Cardiac muscle cell (in vitro differentiated cells and primary cell): ENCODE data around the gene RBM15B. TPM values are rescaled to one million over a fixed set of nuclear protein-coding genes. Genes with fewer than 3 reads are reported as not detected.
A peak's percentile ranks its signal among the peaks of the same experiment; 100 is the strongest.
"Not testable (repeated sequence)": the region's sequence is repeated elsewhere in the genome, so short reads cannot be mapped to it uniquely, and the experiment has no call there.

Source experiments
- DNase-seq, 2 donors: peaks; one replicate each; pipeline versions ENCODE4 v3.0.0 to v3.0.0-alpha.2; 2010 to 2017; ENCODE audit warnings: low read depth in 1 of 2, low spot score in 1 of 2
- H3K27ac ChIP-seq: fragments of 200-600 bp; sonication (generic); 2 replicates; pipeline ENCODE4 v1.5.1; 2016
- H3K27me3 ChIP-seq: fragments of 200-600 bp; sonication (generic); 2 replicates; pipeline ENCODE4 v1.6.0; 2016; ENCODE audit warnings: control low read depth
- H3K36me3 ChIP-seq: fragments of 200-600 bp; sonication (generic); 2 replicates; pipeline ENCODE4 v1.5.1; 2016; ENCODE audit warnings: control low read depth
- H3K4me1 ChIP-seq: fragments of 200-600 bp; sonication (generic); 2 replicates; pipeline ENCODE4 v1.8.1; 2017; ENCODE audit warnings: low read depth, mild to moderate bottlenecking, mixed run types
- H3K4me3 ChIP-seq: fragments of 200-600 bp; sonication (generic); 2 replicates; pipeline ENCODE4 v1.5.1; 2016; ENCODE audit warnings: mild to moderate bottlenecking
- H3K9me3 ChIP-seq: fragments of 200-600 bp; sonication (generic); 2 replicates; pipeline ENCODE4 v1.5.1; 2017; ENCODE audit warnings: low read depth, mild to moderate bottlenecking, control low read depth
- polyA plus RNA-seq: library from polyadenylated mRNA; unstranded; fragments of >200 nt; fragmentation: Nextera tagmentation; extraction: Ambion mirVana; gene quantifications from 2 replicates; pipeline ENCODE4 v1.2.1, GENCODE V29; 2016
- total RNA-seq: library from RNA; depleted of rRNA; stranded (reverse); fragments of >200 nt; gene quantifications from 2 replicates; pipeline ENCODE4 v1.2.3, GENCODE V29; 2016
- TF ChIP-seq, protein P1 (sequence below): IDR thresholded peaks from 2 replicates; pipeline ENCODE4 v1.5.1; 2012; ENCODE audit warnings: low read depth, mild to moderate bottlenecking, low read length

The RBM15B gene
- total and polyA plus RNA-seq, 2 experiments from 2014 or later: 37.9 to 55.8 TPM

- Histone ChIP-seq H3K27ac (no peak overlapping the region), H3K4me1 (no peaks in the 10 kb centered on the region), H3K27me3 (no peaks in the 10 kb centered on the region), H3K4me3 (no peak overlapping the region), H3K9me3 (no peaks in the 10 kb centered on the region), H3K36me3 (no peaks in the 10 kb centered on the region)
- DNase-seq: no peak
- TF ChIP-seq, protein P1, sequence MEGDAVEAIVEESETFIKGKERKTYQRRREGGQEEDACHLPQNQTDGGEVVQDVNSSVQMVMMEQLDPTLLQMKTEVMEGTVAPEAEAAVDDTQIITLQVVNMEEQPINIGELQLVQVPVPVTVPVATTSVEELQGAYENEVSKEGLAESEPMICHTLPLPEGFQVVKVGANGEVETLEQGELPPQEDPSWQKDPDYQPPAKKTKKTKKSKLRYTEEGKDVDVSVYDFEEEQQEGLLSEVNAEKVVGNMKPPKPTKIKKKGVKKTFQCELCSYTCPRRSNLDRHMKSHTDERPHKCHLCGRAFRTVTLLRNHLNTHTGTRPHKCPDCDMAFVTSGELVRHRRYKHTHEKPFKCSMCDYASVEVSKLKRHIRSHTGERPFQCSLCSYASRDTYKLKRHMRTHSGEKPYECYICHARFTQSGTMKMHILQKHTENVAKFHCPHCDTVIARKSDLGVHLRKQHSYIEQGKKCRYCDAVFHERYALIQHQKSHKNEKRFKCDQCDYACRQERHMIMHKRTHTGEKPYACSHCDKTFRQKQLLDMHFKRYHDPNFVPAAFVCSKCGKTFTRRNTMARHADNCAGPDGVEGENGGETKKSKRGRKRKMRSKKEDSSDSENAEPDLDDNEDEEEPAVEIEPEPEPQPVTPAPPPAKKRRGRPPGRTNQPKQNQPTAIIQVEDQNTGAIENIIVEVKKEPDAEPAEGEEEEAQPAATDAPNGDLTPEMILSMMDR: no peak
These were observed 30.3 kb upstream of the RBM15B start for GRCh38 chr3:51360806-51361205.

DNA sequence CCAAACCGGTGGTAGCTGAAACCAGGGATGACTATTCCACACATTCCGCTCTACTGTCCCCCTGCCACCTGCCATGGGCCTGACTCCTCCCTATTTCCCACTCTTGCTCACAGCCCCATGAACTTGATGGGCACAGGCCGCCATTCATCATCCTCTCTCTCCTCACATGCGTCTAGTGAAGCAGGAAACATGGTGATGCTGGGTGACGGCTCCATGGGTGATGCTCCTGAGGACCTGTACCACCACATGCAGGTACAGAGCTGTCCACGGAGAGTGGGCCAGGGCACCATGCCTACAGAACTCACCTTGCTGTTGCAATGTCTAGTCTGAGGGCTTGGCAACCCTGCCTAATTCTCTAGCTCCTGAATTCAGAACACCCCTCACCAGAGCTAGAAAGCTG is 29.3 kb upstream of the RBM15B start:
- Histone ChIP-seq H3K27ac (no peak overlapping the region), H3K9me3 (no peaks in the 10 kb centered on the region), H3K27me3 (no peaks in the 10 kb centered on the region), H3K4me1 (no peaks in the 10 kb centered on the region), H3K4me3 (no peak overlapping the region), H3K36me3 (no peaks in the 10 kb centered on the region)
- TF ChIP-seq, protein P1: no peak
- DNase-seq: no peak

- no peaks in the 10 kb centered on the region for H3K4me1 ChIP-seq
- no peaks in the 10 kb centered on the region for H3K27me3 ChIP-seq
- no peak overlapping the region for H3K4me3 ChIP-seq
- H3K36me3 ChIP-seq: no peaks in the 10 kb centered on the region
- DNase-seq: no peak
- H3K9me3 ChIP-seq: no peaks in the 10 kb centered on the region
- H3K27ac ChIP-seq: no peak overlapping the region
- TF ChIP-seq, protein P1: no peak
These were observed 28.6 kb upstream of the RBM15B start for GRCh38 chr3:51362476-51362875.

GRCh38 chr3:51368276-51368675 is 22.8 kb upstream of the RBM15B start:
- not testable (repeated sequence) for H3K9me3 ChIP-seq, H3K4me3 ChIP-seq, H3K27me3 ChIP-seq, H3K27ac ChIP-seq, H3K4me1 ChIP-seq, DNase-seq, H3K36me3 ChIP-seq

GRCh38 chr3:51371943-51372557 is 19.0 kb upstream of the RBM15B start:
- no peak overlapping the region for H3K27ac ChIP-seq
- TF ChIP-seq, protein P1: peak; percentile 73
- peak; percentile 70 to 87 for DNase-seq

GRCh38 chr3:51373658-51374421 is 17.2 kb upstream of the RBM15B start:
- Histone ChIP-seq H3K4me3 (no peak overlapping the region), H3K27ac (no peak overlapping the region), H3K9me3 (no peaks in the 10 kb centered on the region), H3K4me1 (no peaks in the 10 kb centered on the region), H3K36me3 (no peaks in the 10 kb centered on the region), H3K27me3 (no peaks in the 10 kb centered on the region)
- TF ChIP-seq, protein P1: no peak
- no peak for DNase-seq

More at GRCh38 chr3:51371943-51372557, 19.0 kb upstream of the RBM15B start:
- Histone ChIP-seq H3K4me1 (no peaks in the 10 kb centered on the region), H3K4me3 (no peak overlapping the region), H3K27me3 (no peaks in the 10 kb centered on the region), H3K36me3 (no peaks in the 10 kb centered on the region), H3K9me3 (no peaks in the 10 kb centered on the region)
